Osteoblast (primary cell): ENCODE data around the gene WFIKKN1. TPM values are rescaled to one million over a fixed set of nuclear protein-coding genes. Genes with fewer than 3 reads are reported as not detected.
A peak's percentile ranks its signal among the peaks of the same experiment; 100 is the strongest.

Experiments used
- DNase-seq: peaks from one replicate; pipeline ENCODE4 v3.0.0; 2011; ENCODE audit warnings: low spot score, mixed read lengths; ENCODE audit not compliant: insufficient read length; ENCODE audit errors: missing footprints
- H2AFZ ChIP-seq: 2 replicates; pipeline ENCODE4 v1.6.0; 2011; ENCODE audit warnings: mild to moderate bottlenecking, low read length
- H3K27ac ChIP-seq: 2 replicates; pipeline ENCODE4 v1.5.1; 2011; ENCODE audit warnings: mild to moderate bottlenecking, low read depth, low read length, moderate library complexity
- H3K27me3 ChIP-seq: 2 replicates; pipeline ENCODE4 v1.6.0; 2012; ENCODE audit warnings: mild to moderate bottlenecking, control low read depth, inconsistent platforms, low read length, moderate library complexity; ENCODE audit not compliant: insufficient read depth
- H3K36me3 ChIP-seq: 2 replicates; pipeline ENCODE4 v1.5.1; 2011; ENCODE audit warnings: mild to moderate bottlenecking, low read length, control low read depth, moderate library complexity; ENCODE audit not compliant: insufficient read depth
- H3K4me1 ChIP-seq: 2 replicates; pipeline ENCODE4 v1.5.1; 2011; ENCODE audit warnings: mild to moderate bottlenecking, low read length, control low read depth, moderate library complexity; ENCODE audit not compliant: insufficient read depth
- H3K4me2 ChIP-seq: 2 replicates; pipeline ENCODE4 v1.6.0; 2011; ENCODE audit warnings: mild to moderate bottlenecking, low read length; ENCODE audit not compliant: insufficient read depth
- H3K4me3 ChIP-seq: fragments of 200-600 bp; sonication (generic); 3 replicates; pipeline ENCODE4 v1.5.1; 2012; ENCODE audit warnings: mild to moderate bottlenecking, low read length, inconsistent platforms; ENCODE audit not compliant: insufficient read depth
- H3K79me2 ChIP-seq: 2 replicates; pipeline ENCODE4 v1.6.0; 2012; ENCODE audit warnings: mild to moderate bottlenecking, low read length, control low read depth, inconsistent platforms; ENCODE audit not compliant: insufficient read depth
- H3K9me3 ChIP-seq: 2 replicates; pipeline ENCODE4 v1.5.1; 2011; ENCODE audit warnings: low read depth, low read length, control low read depth
- H4K20me1 ChIP-seq: 2 replicates; pipeline ENCODE4 v1.6.0; 2012; ENCODE audit warnings: mild to moderate bottlenecking, low read length, control low read depth; ENCODE audit not compliant: insufficient read depth
- total RNA-seq: library from RNA; depleted of rRNA; stranded (reverse); fragments of >200 nt; gene quantifications from 2 replicates; pipeline ENCODE4 v1.2.3, GENCODE V29; 2012
- TF ChIP-seq, protein P1 (sequence below): IDR thresholded peaks from 2 replicates; pipeline ENCODE4 v1.5.1; 2011; ENCODE audit warnings: mild to moderate bottlenecking, low read depth, low read length, moderate library complexity; ENCODE audit errors: extremely low read depth

WFIKKN1 gene
- total RNA-seq, 1 donor, result 0.36 TPM

DNA sequence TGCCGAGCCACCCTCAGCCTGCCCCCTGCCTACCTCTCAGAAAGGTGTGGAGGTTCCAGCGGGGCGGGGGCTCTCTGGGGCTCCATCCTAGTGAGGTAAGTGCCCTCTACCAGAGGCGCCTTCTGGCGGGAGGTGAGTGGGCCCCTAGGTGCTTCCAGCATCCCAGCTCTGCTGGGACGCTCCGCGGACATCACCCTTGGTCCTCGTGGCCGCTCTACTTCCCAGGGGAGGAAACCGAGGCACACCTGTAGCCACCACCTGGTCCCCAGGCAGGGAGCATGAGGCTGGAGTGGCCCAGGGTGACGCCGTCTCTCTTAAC lies 12.2 kb downstream of the WFIKKN1 start:
- peak overlapping the region; percentile 86 for H3K4me2 ChIP-seq
- H3K27ac ChIP-seq, result no peak overlapping the region
- peak overlapping the region; percentile 83 for H3K4me3 ChIP-seq
- no peaks in the 10 kb centered on the region for H3K9me3 ChIP-seq
- H3K27me3 ChIP-seq, result no peaks in the 10 kb centered on the region
- H3K79me2 ChIP-seq, result peaks cover 30% of the 10 kb centered on the region
- peaks cover 14% of the 10 kb centered on the region for H3K4me1 ChIP-seq
- H2AFZ ChIP-seq, result no peak overlapping the region
- TF ChIP-seq, protein P1, sequence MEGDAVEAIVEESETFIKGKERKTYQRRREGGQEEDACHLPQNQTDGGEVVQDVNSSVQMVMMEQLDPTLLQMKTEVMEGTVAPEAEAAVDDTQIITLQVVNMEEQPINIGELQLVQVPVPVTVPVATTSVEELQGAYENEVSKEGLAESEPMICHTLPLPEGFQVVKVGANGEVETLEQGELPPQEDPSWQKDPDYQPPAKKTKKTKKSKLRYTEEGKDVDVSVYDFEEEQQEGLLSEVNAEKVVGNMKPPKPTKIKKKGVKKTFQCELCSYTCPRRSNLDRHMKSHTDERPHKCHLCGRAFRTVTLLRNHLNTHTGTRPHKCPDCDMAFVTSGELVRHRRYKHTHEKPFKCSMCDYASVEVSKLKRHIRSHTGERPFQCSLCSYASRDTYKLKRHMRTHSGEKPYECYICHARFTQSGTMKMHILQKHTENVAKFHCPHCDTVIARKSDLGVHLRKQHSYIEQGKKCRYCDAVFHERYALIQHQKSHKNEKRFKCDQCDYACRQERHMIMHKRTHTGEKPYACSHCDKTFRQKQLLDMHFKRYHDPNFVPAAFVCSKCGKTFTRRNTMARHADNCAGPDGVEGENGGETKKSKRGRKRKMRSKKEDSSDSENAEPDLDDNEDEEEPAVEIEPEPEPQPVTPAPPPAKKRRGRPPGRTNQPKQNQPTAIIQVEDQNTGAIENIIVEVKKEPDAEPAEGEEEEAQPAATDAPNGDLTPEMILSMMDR, result no peak
- no peak for DNase-seq
- H3K36me3 ChIP-seq, result no peaks in the 10 kb centered on the region
- peaks cover 7% of the 10 kb centered on the region for H4K20me1 ChIP-seq

DNA sequence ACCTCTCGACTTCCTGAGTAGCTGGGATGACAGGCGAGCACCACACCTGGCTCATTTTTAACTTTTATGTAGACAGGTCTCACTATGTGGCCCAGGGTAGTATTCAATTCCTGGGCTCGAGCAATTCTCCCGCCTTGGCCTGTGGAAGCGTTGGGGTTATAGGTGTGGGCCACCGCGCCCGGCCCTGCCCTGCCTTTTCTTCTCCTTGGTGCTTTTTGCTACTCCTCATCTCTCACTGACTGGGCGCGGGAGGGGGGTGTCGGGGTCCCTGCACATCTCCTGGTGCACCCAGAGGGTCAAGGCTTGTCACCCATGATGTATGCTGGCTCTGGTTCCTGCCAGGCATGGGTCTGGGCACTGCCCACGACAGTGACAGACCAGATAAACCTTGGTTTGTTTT lies 13.8 kb downstream of the WFIKKN1 start:
- Histone ChIP-seq H3K9me3 (no peaks in the 10 kb centered on the region), H3K4me1 (peaks cover 24% of the 10 kb centered on the region), H3K36me3 (no peaks in the 10 kb centered on the region), H3K27ac (no peak overlapping the region), H3K4me2 (no peak overlapping the region), H4K20me1 (peaks cover 7% of the 10 kb centered on the region), H3K4me3 (no peak overlapping the region), H3K27me3 (no peaks in the 10 kb centered on the region), H3K79me2 (peaks cover 36% of the 10 kb centered on the region), H2AFZ (no peak overlapping the region)
- DNase-seq, result no peak
- TF ChIP-seq, protein P1, result no peak

DNA sequence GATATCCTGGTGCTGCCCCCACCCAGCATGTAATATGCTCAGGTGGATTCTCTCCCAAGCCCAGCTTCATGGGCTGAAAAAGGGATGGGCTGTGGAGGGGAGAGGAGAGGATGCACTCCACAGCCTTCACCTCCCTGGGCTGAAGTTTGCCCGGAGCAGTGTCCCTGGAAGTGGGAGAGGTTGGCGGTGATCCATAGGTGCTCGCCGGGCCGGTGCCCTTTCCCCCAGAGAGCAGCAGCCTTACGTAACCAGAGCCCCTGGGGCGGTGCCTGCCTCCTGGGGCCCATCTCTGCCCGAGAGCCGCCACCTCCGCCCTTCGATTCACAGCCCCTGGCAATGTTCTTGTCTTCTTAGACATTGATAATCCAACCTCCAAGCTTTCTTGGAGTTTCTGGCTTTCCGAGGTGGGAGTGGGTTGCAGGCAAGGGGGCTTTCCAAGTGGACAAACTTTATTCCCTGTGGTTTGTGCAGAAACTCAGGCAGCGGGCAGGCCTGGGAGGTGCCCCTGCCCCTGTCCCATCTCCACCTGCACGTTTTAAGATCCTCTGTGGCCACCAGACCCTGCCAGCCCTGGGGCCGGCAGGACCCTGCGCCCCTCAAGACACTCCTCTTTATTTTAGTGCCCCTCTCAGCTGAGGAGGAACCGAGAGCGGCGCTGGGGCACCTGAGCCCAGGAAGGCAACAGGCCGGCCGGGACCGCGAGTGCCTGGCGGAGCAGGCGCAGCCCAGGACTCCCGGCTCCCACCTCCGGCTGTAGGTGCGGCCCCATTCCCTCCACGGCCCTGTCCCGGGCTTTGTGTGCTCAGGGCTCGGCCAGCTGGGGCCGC lies 15.3 kb downstream of the WFIKKN1 start:
- Histone ChIP-seq H3K27me3 (no peaks in the 10 kb centered on the region), H3K27ac (no peak overlapping the region), H3K79me2 (peaks cover 45% of the 10 kb centered on the region), H3K4me1 (peaks cover 28% of the 10 kb centered on the region), H3K4me3 (no peak overlapping the region), H2AFZ (no peak overlapping the region), H3K36me3 (no peaks in the 10 kb centered on the region), H4K20me1 (peaks cover 7% of the 10 kb centered on the region), H3K4me2 (no peak overlapping the region), H3K9me3 (no peaks in the 10 kb centered on the region)
- TF ChIP-seq, protein P1, result no peak
- DNase-seq, result no peak

DNA sequence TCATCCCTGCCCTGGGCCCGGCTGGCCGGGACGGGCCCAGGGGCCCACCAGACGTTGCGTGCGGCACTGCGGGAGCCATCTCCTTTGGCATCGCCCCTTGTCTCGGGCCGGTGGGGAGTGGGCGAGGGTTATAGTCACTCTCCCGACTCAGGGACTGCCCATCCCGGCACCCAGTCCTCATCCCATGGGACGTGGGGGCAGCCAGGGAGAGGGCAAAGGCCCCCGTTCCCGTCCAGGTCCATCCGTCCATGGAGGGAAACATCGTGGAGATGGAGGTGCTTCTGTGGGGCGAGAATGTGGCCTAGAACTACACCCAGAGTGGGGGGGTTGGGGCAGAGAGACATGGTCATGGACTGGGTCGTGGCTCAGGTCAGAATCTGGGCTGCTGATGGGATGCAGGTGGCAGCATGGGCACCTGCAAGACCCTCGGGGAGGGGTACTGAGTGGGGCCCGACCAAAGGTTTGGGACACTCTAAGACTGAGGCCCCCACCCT lies 15.9 kb downstream of the WFIKKN1 start:
- TF ChIP-seq, protein P1, result no peak
- Histone ChIP-seq H2AFZ (no peak overlapping the region), H3K27me3 (no peaks in the 10 kb centered on the region), H4K20me1 (peaks cover 7% of the 10 kb centered on the region), H3K79me2 (peaks cover 45% of the 10 kb centered on the region), H3K9me3 (no peaks in the 10 kb centered on the region), H3K4me2 (no peak overlapping the region), H3K27ac (no peak overlapping the region), H3K4me1 (peaks cover 28% of the 10 kb centered on the region), H3K36me3 (no peaks in the 10 kb centered on the region), H3K4me3 (no peak overlapping the region)
- DNase-seq, result no peak
